ENCODE results near the gene TRIM28. TPM values are rescaled to one million over a fixed set of nuclear protein-coding genes. Genes with fewer than 3 reads are reported as not detected.
A peak's percentile ranks its signal among the peaks of the same experiment; 100 is the strongest.
"Not testable (repeated sequence)": the region's sequence is repeated elsewhere in the genome, so short reads cannot be mapped to it uniquely, and the experiment has no call there.

Gene TRIM28
- total RNA-seq, 2 donors from 2014 or later = 159 to 168 TPM

DNA sequence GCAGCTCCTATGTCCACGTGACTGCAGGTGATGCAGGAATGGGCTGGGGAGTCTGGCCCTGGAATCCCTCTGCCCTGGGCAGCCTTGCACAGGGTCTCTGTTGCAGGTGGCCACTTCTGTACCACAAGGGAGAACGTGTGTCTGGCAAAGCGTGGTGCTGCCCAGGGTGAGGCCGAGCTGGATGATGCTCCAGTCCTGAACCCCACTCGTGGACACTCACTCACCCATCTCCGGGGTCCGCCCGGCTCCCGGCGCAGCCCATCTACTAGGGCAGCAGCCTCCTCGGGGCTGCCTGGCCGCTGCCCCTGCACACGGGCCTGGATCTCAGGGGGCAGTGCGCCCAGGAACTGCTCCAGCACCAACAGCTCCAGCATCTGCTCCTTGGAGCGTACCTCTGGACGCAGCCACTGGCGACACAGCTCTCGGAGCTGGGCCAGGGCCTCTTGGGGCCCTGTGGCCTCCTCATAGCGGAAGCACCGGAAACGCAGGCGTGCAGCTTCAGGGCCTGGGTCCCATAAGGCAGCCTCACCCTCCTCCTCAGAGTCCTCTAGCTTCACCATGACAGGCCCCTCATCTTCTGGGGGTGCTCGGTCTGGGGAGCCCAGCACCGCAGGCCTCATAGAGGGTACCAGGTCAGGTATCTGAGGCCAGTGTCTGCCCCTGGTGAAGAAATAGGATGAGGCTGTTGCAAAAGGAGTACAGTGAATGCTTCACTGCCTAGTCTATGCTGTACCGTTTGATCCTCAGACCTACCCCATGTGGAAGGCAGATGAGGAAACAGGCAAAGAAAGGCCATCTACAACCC is 27.1 kb downstream of the TRIM28 start:
- DNase-seq (ENCODE audit: low spot score) = peak; percentile 72
- intact Hi-C loops (cut with DNase I) = no loop called here

DNA sequence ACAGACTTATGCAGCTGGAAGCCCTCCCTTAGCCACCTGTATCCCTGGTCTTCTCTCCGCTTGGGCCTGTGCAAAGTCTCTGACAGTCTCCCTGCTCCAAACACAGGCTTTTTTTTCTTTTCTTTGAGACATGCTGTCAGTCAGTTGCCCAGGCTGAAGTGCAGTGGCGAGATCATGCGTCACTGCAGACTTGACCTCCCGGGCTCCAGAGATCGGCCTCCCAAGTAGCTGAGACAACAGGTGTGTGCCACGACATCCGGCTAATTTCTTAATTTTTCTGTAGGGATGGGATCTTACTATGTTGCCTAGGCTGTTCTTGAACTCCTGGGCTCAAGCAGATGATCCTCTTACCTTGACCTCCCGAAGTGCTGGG is 27.7 kb downstream of the TRIM28 start:
- no peak for DNase-seq (ENCODE audit: low spot score)
- intact Hi-C loops (cut with DNase I) = no loop called here

DNA sequence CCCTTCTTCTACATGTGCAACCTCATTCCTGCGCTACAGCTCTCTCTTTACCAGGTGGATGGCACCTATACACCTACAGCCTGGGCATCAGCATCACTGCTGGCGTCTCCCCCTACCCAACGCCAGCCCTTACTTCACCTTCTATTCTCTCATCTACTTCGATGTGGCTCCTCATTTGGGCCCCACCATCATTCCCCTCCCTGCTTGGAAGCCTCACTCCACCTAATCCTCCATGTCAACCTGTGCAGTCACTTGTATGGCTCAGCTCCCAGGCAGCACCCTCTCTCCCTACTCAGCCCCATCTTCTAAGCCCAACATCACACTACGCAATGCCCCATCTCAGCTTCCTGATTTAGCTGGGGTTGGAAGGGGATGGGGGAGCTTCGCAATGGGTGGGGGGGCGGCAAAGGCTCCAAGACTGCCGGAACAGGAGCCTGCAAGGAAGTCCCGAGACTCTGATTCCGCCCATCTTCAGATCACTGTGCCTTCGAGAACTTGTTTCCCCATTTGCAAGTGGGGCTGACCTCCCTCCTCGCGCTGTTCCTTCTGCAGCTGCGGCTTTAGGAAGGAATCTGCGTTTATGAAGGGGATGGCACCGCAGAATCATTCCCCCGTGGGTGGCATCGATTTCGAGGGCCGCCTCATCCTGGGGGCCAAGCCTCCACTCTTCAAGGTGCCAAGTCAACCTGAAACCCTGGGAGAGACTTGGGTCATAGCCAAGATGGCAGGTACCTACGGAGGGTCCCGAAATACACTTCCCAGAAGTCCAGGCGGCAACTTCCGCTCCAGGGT is 28.4 kb downstream of the TRIM28 start:
- DNase-seq (ENCODE audit: low spot score) = peak; percentile 54

DNA sequence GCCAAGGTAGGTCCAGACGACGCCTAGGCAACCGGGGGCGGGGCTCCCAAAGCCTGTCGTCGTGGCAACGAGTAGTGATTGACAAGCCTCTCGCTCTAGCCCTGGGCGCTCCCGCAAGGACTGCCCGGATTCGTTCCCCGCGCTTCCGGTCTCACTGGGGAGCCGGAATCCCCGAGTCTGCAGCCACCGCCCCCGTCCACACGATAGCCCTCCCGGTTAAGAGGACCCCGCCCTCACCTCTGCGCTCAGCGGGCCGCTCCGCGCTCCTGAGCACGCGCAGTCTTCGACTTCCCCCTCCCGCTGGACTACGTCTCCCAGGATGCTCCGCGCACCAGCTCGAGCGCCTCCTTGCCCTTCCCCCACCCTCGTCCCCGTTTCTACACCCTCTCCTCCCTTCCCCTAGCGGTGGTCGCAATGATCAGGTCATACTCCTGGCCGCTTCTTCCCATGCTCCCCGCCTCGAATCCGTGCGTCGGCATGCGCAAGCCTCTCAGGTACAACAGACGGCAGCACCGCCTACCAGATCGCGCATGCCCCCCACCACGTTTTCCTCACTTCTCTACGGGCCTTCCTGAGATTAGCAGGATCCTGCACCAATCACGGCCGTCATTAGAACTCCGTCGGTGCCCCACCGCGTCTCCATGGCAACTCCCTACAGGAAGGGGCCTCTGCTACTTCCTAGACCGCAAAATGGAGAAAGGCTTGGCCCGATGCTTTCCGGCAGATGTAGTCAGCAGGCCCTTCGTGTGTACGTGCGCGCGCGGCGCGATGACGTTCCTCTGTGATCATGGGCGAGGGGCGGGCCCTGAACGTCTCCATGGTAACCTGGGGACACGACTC is 29.2 kb downstream of the TRIM28 start, which contains the start of gene MZF1:
MZF1 (minus strand) TSS at position 518 of the 840 bp plus-strand sequence. CDS start 1,946 bp downstream, outside the sequence.
- intact Hi-C loops (cut with DNase I) = no loop called here
- peak; percentile 100 for DNase-seq (ENCODE audit: low spot score)

More for the DNA sequence above, 28.4 kb downstream of the TRIM28 start:
- intact Hi-C loops (cut with DNase I) = no loop called here

- no peak for DNase-seq (ENCODE audit: low spot score)
- intact Hi-C loops (cut with DNase I) = no loop called here
Observed at GRCh38 chr19:58573658-58574164, 29.8 kb downstream of the TRIM28 start.

GRCh38 chr19:58575183-58576041 is 31.5 kb downstream of the TRIM28 start:
- DNase-seq (ENCODE audit: low spot score) = peak; percentile 97
- intact Hi-C loops (cut with DNase I) = no loop called here

GRCh38 chr19:58577581-58577980 is 33.7 kb downstream of the TRIM28 start:
- DNase-seq (ENCODE audit: low spot score); intact Hi-C loops (cut with DNase I): not testable (repeated sequence)

DNA sequence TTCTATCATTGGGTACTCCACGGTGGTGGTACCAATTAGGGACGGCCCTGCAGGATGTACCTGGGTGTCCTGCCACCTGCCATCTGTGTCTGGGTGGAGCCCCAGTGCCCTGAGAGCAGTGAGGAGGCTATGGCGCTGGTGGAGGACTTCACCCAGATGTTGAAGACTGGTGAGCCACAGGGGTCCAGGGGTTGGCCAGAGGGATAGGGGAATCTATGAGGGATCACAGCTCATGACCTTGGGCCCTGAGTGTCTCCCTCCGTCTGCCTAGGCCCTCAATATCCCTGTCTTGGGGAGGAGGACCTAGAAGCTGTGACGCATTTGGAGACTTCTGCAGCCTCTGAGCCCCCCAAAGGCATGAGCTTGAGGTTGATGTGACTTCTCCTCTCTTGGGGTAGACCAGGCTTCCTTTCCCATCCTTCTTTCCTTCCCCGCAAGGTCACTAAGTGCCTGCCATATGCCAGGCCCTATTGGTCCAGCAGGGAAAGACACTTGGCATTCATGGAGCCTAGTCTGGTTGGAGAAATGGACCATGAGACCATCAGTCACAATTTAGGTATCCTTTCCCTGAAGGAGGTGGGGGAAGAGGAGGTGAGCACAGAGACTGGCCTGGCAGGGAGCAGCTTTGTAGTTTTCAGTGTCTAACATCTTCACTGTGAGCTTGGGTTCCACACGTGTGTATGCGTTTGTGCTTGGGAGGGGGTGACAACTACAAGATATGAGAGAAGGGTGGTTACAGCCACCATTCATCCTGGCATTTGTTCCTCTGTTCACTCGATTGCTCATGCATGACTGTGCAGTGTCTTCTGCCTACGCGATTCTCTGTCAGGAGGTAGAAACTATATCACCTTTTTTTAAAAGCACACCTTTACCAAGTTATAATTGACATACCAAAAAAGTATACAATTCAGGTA is 34.4 kb downstream of the TRIM28 start:
- DNase-seq (ENCODE audit: low spot score) = peak; percentile 79
- intact Hi-C loops (cut with DNase I) = no loop called here

- DNase-seq (ENCODE audit: low spot score) = no peak
Observed at GRCh38 chr19:58579473-58580142, 35.7 kb downstream of the TRIM28 start.

DNA sequence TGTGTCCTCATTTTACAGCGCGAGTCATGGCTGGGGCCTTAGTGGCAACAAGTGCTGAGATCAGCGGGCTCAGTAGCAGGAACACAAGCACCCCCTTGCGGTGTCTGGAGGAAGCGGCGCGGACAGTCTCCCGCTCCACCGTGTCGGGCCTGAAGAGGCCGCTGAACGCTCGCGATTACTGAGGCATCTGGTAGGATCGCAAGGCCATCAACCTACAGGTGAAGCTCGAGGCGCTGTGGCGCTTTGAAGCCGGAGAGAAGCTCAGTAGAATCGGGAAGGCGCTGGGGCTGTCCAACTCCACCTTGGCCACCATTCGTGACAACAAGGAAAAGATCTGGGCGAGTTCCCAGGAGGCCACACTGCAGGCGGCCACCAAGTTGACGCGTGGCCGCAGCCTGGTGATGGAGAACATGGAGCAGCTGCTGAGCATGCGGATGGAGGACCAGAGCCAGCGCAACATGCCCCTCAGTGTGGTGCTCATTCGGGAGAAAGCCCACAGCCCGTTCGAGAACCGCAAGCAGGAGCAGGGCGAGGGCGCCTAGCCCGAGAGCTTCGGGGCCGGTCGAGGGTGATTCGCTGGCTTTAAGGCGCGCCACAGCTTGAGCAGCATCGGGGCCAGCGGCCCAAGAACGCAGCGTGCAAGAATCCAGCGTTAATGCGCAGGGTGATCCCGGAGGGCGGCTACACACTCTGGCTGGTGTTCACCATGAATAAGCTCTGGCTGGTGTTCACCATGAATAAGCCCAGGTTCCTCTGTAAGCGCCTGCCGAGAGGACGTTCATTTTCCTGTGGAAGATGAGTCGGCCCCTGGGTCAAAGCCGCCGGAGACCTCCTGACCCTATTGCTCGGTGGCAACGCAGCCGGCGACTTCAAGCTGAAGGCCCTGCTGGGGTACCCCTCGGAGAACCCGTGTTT is 37.6 kb downstream of the TRIM28 start:
- intact Hi-C loops (cut with DNase I) = no loop called here
- DNase-seq (ENCODE audit: low spot score) = peak; percentile 97

More at GRCh38 chr19:58579473-58580142, 35.7 kb downstream of the TRIM28 start:
- intact Hi-C loops (cut with DNase I) = no loop called here

DNA sequence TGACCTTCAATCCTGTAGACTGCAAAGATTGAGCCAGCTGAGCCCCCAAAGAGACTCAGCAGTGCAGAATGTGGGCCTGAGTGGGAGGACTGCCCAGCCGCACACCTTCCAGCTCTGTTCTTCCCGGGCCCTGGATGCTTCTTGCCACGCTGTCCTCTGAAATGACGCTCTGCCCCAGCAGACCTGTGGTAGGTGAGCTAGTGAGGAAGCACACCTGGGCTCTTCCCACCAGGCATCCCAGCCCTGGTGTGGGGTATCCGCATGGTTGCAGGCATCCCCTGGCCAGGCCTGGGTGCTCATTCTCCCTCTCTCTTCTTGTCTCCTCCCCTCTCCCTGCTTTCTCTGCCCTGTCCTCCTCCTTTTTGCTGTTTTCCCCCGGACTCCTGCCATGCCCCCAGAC is 39.1 kb downstream of the TRIM28 start:
- intact Hi-C loops (cut with DNase I) = no loop called here
- peak; percentile 56 for DNase-seq (ENCODE audit: low spot score)

GRCh38 chr19:58584498-58585441 is 40.9 kb downstream of the TRIM28 start:
- intact Hi-C loops (cut with DNase I) = no loop called here
- DNase-seq (ENCODE audit: low spot score) = no peak

DNA sequence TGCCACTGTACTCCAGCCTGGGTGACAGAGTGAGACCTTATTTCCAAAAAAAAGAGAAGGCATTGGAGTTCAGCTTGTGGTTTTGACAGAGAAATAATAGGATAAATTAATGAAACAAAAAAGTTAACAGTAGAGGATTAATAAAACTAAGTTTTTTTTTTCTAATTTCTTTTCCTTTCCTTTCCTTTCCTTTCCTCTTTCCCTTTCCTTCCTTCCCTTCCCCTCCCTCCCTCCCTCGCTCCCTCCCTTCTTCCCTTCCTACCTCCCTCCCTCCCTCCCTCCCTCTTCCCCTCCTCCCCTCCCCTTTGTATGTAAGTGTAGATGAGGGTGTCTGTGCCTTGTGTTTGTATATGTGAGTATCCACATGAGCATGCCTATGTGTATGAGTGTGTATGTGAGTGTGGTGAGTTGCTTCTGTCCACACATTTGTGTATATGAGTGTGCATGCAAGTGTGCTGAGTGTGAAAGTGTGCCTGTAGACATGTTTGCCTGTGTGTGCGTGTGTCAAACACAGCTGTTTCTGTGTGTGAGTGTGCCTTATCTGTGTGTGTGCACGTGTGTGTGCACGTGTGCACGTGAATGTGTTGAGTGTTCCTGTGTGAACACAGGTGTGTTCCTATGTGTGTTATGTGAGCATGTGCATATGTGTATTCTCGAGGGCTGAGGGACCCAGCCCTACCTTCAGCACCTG is 41.7 kb downstream of the TRIM28 start:
- no peak for DNase-seq (ENCODE audit: low spot score)
- intact Hi-C loops (cut with DNase I) = no loop called here

GRCh38 chr19:58586133-58586765 is 42.4 kb downstream of the TRIM28 start:
- no peak for DNase-seq (ENCODE audit: low spot score)
- intact Hi-C loops (cut with DNase I) = no loop called here

Data from posterior vena cava (tissue), 2 donors.